ENCODE measurements around the gene FBXO31.
"Not testable (repeated sequence)": the region's sequence is repeated elsewhere in the genome, so short reads cannot be mapped to it uniquely, and the experiment has no call there.

FBXO31 gene

GRCh38 chr16:87391324-87391949, 7.9 kb upstream of the FBXO31 start:
- TF ChIP-seq CTCF (IDR thresholded peaks at IDR 0.05; ENCODE audit: borderline replicate concordance, insufficient read depth, low read depth, low read length), result no peak
- peak overlapping the region; percentile 67 for H3K4me3 ChIP-seq (ENCODE audit: low read depth, low read length)

DNA sequence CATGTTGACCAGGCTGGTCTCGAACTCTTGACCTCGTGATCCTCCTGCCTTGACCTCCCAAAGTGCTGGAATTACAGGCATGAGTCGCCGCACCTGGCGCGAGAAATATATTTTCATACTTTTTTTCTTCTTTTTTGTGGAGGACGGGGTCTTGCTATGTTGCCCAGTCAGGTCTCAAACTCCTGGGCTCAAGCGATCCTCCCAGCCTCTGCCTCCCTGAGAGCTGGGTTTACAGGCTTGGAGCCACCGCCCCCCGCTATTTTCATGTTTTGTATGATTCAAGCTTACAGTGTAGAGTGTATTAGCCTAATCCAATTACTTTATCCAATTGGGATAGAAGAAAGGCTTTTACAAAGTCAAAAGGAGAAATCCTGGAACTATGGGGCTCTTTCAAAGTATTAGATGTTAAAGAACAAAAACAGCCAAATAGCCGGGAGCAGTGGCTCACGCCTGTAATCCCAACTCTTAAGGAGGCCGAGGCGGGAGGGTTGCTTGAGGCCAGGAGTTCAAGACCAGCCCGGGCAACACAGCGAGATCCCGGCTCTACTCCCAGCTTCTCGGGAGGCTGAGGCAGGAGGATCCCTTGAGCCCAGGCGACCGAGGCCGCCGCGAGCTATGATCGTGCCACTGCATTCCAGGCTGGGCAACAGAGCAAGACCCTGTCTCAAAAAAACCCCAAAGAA, 7.2 kb upstream of the FBXO31 start:
- H3K4me3 ChIP-seq (ENCODE audit: low read depth, low read length), result no peak overlapping the region
- no peak for TF ChIP-seq CTCF (IDR thresholded peaks at IDR 0.05; ENCODE audit: borderline replicate concordance, insufficient read depth, low read depth, low read length)

GRCh38 chr16:87389914-87390313, 6.3 kb upstream of the FBXO31 start:
- not testable (repeated sequence) for H3K4me3 ChIP-seq (ENCODE audit: low read depth, low read length)

- H3K4me3 ChIP-seq (ENCODE audit: low read depth, low read length), result no peak overlapping the region
Observed at GRCh38 chr16:87389245-87389644, 5.7 kb upstream of the FBXO31 start.

GRCh38 chr16:87388818-87389134, 5.2 kb upstream of the FBXO31 start:
- H3K4me3 ChIP-seq (ENCODE audit: low read depth, low read length), result no peak overlapping the region
- no peak for TF ChIP-seq CTCF (IDR thresholded peaks at IDR 0.05; ENCODE audit: borderline replicate concordance, insufficient read depth, low read depth, low read length)

More at GRCh38 chr16:87389245-87389644, 5.7 kb upstream of the FBXO31 start:
- TF ChIP-seq CTCF (IDR thresholded peaks at IDR 0.05; ENCODE audit: borderline replicate concordance, insufficient read depth, low read depth, low read length), result no peak

DNA sequence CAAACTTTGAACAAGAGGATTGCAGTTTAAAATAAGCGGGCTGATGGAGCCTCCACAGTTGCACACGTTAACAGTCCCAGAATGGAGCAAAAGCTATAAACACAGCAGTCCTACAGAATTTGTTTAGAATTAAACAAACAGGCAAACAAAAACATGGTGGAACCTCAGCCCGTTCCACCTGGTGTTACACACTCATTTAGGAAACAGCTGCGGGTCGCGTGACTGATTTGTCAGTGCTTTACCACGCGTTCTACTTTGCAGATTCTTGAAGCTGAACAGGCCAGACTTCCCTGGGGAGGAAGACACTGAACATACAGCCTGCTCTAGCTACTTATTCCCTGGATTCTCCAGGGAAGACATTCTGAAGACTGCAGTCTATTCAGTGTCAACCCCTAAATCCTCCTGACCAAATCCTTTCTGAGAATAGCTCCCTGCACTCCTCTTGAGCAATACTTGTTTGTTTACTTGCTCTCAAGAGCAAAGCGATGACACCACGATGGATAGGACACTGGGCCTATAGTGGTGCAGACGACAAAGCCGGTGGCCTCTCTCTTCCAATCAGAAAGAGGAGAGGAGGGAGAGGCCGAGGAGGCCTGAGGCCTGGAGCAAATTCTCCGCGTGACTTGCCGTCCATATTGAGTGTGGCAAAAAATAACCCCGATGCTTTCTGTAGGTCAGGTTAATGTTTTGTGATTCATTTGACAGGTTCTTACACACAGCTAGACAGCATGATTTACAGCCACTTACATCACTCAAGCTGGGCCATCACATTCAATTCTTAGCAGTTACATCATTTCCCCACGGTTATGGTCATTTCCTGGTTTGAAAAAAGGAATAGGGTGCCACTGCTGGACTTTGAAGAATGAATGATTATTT, 4.6 kb upstream of the FBXO31 start:
- H3K4me3 ChIP-seq (ENCODE audit: low read depth, low read length), result no peak overlapping the region

DNA sequence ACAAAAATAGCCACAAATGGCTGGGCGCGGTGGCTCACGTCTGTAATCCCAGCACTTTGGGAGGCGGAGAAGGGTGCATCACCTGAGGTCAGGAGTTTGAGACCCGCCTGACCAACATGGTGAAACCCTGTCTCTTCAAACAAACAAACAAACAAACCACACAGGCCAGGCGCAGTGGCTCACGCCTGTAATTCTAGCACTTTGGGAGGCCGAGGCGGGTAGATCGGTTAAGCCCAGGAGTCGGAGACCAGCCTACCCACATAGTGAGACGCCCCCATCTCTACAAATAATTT, 1.2 kb upstream of the FBXO31 start:
- peak overlapping the region; percentile 65 for H3K4me3 ChIP-seq (ENCODE audit: low read depth, low read length)

More for the DNA sequence above, 4.6 kb upstream of the FBXO31 start:
- TF ChIP-seq CTCF (IDR thresholded peaks at IDR 0.05; ENCODE audit: borderline replicate concordance, insufficient read depth, low read depth, low read length), result no peak

Measured in GM12875 (cell line).